H9 (cell line): ENCODE data around the gene CAMK1G. TPM values are rescaled to one million over a fixed set of nuclear protein-coding genes. Genes with fewer than 3 reads are reported as not detected.

Experiments used
- DNase-seq: peaks from one replicate; pipeline ENCODE4 v3.0.0-alpha.2; 2017
- H2AFZ ChIP-seq: one replicate; pipeline ENCODE4 v1.6.1; 2013; ENCODE audit warnings: mild to moderate bottlenecking, low read length, control low read depth, moderate library complexity
- H2AK5ac ChIP-seq: 2 replicates; pipeline ENCODE4 v1.6.1; 2013; ENCODE audit warnings: low read length, control low read depth, mixed read lengths; ENCODE audit not compliant: insufficient read length
- H2BK120ac ChIP-seq: one replicate; pipeline ENCODE4 v1.6.1; 2013; ENCODE audit warnings: low read depth, mild to moderate bottlenecking, low read length, control low read depth, inconsistent platforms; ENCODE audit not compliant: poor library complexity, severe bottlenecking
- H2BK12ac ChIP-seq: 2 replicates; pipeline ENCODE4 v1.6.1; 2013; ENCODE audit warnings: low read length, control low read depth, mixed read lengths, low read depth; ENCODE audit not compliant: insufficient read length
- H2BK15ac ChIP-seq: 2 replicates; pipeline ENCODE4 v1.6.1; 2013; ENCODE audit warnings: low read depth, low read length, control low read depth
- H2BK20ac ChIP-seq: one replicate; pipeline ENCODE4 v1.6.1; 2013; ENCODE audit warnings: low read depth, mild to moderate bottlenecking, low read length, control low read depth, inconsistent platforms; ENCODE audit not compliant: poor library complexity, severe bottlenecking
- H2BK5ac ChIP-seq: 2 replicates; pipeline ENCODE4 v1.6.1; 2013; ENCODE audit warnings: low read length, control low read depth, mixed read lengths; ENCODE audit not compliant: insufficient read length
- H3K14ac ChIP-seq: 2 replicates; pipeline ENCODE4 v1.6.1; 2013; ENCODE audit warnings: low read length, control low read depth; ENCODE audit not compliant: insufficient read depth
- H3K18ac ChIP-seq: 2 replicates; pipeline ENCODE4 v1.6.1; 2013; ENCODE audit warnings: low read depth, mild to moderate bottlenecking, mixed read lengths, low read length, control low read depth; ENCODE audit not compliant: insufficient read length
- H3K23ac ChIP-seq: 2 replicates; pipeline ENCODE4 v1.6.1; 2013; ENCODE audit warnings: low read length, control low read depth, mixed read lengths, low read depth; ENCODE audit not compliant: insufficient read length
- H3K23me2 ChIP-seq: 2 replicates; pipeline ENCODE4 v1.6.1; 2013; ENCODE audit warnings: low read depth, mild to moderate bottlenecking, mixed read lengths, low read length, control low read depth; ENCODE audit not compliant: insufficient read length, poor library complexity, severe bottlenecking
- H3K27ac ChIP-seq: 2 replicates; pipeline ENCODE4 v1.5.1; 2013; ENCODE audit warnings: low read length, control low read depth, mixed read lengths, low read depth; ENCODE audit not compliant: insufficient read length
- H3K27me3 ChIP-seq: 2 replicates; pipeline ENCODE4 v1.6.1; 2013; ENCODE audit warnings: low read length, control low read depth, inconsistent platforms; ENCODE audit not compliant: insufficient read depth
- H3K4ac ChIP-seq: 2 replicates; pipeline ENCODE4 v1.6.1; 2013; ENCODE audit warnings: low read depth, mild to moderate bottlenecking, control low read depth, inconsistent platforms, low read length, moderate library complexity
- H3K4me1 ChIP-seq: 2 replicates; pipeline ENCODE4 v1.6.1; 2013; ENCODE audit warnings: low read length, control low read depth, inconsistent platforms; ENCODE audit not compliant: insufficient read depth
- H3K4me2 ChIP-seq: 2 replicates; pipeline ENCODE4 v1.6.1; 2013; ENCODE audit warnings: low read length, control low read depth, mixed read lengths; ENCODE audit not compliant: insufficient read length, insufficient read depth
- H3K56ac ChIP-seq: 2 replicates; pipeline ENCODE4 v1.6.1; 2013; ENCODE audit warnings: low read depth, mild to moderate bottlenecking, mixed read lengths, low read length, control low read depth; ENCODE audit not compliant: insufficient read length
- H3K79me1 ChIP-seq: 2 replicates; pipeline ENCODE4 v1.6.1; 2013; ENCODE audit warnings: low read depth, mild to moderate bottlenecking, moderate library complexity, low read length, control low read depth, inconsistent platforms; ENCODE audit not compliant: insufficient read depth, poor library complexity, severe bottlenecking
- H3K79me2 ChIP-seq: 2 replicates; pipeline ENCODE4 v1.6.1; 2013; ENCODE audit warnings: low read length, control low read depth, inconsistent platforms; ENCODE audit not compliant: insufficient read depth
- H3K9ac ChIP-seq: 2 replicates; pipeline ENCODE4 v1.6.1; 2013; ENCODE audit warnings: low read length, control low read depth, mixed read lengths; ENCODE audit not compliant: insufficient read length; ENCODE audit errors: extremely low read depth
- H3K9me3 ChIP-seq: one replicate; pipeline ENCODE4 v1.6.1; 2013; ENCODE audit warnings: low read depth, low read length, inconsistent platforms; ENCODE audit not compliant: control insufficient read depth
- H3T11ph ChIP-seq: one replicate; pipeline ENCODE4 v1.6.1; 2013; ENCODE audit warnings: mild to moderate bottlenecking, low read length, control low read depth, inconsistent platforms
- H4K20me1 ChIP-seq: one replicate; pipeline ENCODE4 v1.6.1; 2013; ENCODE audit not compliant: control insufficient read depth, insufficient read length, insufficient read depth
- H4K5ac ChIP-seq: 2 replicates; pipeline ENCODE4 v1.6.1; 2013; ENCODE audit warnings: low read depth, mild to moderate bottlenecking, mixed read lengths, low read length, control low read depth; ENCODE audit not compliant: insufficient read length
- H4K8ac ChIP-seq: replicated peaks from 2 replicates; pipeline ENCODE4 v1.6.1; 2013; ENCODE audit warnings: low read length, control low read depth, mixed read lengths, low read depth; ENCODE audit not compliant: insufficient read length
- H4K91ac ChIP-seq: 2 replicates; pipeline ENCODE4 v1.6.1; 2013; ENCODE audit warnings: low read depth, mild to moderate bottlenecking, moderate library complexity, mixed read lengths, low read length, control low read depth; ENCODE audit not compliant: insufficient read length
- H3K27ac Mint-ChIP-seq, 3 experiments: 2 replicates in 2 of 3; 3 replicates in 1 of 3; pipeline ENCODE4 v1.8.0; 2020 to 2021; ENCODE audit warnings: mixed read lengths in 3 of 3, mild to moderate bottlenecking in 1 of 3, moderate library complexity in 1 of 3
- H3K27me3 Mint-ChIP-seq: 2 replicates; pipeline ENCODE4 v1.8.0; 2021; ENCODE audit warnings: low read depth, mild to moderate bottlenecking, moderate library complexity, mixed read lengths
- H3K36me3 Mint-ChIP-seq, 3 experiments: 2 replicates in 2 of 3; 3 replicates in 1 of 3; pipeline ENCODE4 v1.8.0; 2020 to 2021; ENCODE audit warnings: low read depth in 3 of 3, mixed read lengths in 3 of 3; ENCODE audit not compliant: insufficient read depth in 1 of 3
- H3K4me1 Mint-ChIP-seq, 2 experiments: 2 replicates each; pipeline ENCODE4 v1.8.0; 2020; ENCODE audit warnings: mixed read lengths in 2 of 2
- H3K4me3 Mint-ChIP-seq, 2 experiments: 2 replicates in 1 of 2; 3 replicates in 1 of 2; pipeline ENCODE4 v1.8.0; 2020 to 2021; ENCODE audit warnings: mild to moderate bottlenecking in 2 of 2, mixed read lengths in 2 of 2, moderate library complexity in 1 of 2
- H3K9me3 Mint-ChIP-seq, 2 experiments: 2 replicates in 1 of 2; 3 replicates in 1 of 2; pipeline ENCODE4 v1.8.0; 2020; ENCODE audit warnings: mild to moderate bottlenecking in 2 of 2, mixed read lengths in 2 of 2, moderate library complexity in 1 of 2
- CTCF ChIP-seq: fragments of 200-600 bp; sonication (generic); conservative IDR thresholded peaks from 3 replicates; pipeline ENCODE4 v1.8.0; 2021; ENCODE audit warnings: antibody characterized with exemption, mild to moderate bottlenecking
- WGBS: extraction: QIAGEN DNeasy Blood & Tissue Kit; methylation state at CpG from one replicate; pipeline ENCODE4 v1.1.7; 2013; ENCODE audit warnings: missing lambda C conversion rate, low lambda C conversion rate, mixed read lengths; ENCODE audit not compliant: insufficient read length; ENCODE audit errors: extremely low coverage; 5-methylcytosine and 5-hydroxymethylcytosine counted together
- total RNA-seq: library from RNA; stranded (reverse); gene quantifications from 2 replicates; pipeline ENCODE4 v1.2.1, GENCODE V29; 2021

The CAMK1G gene
- total RNA-seq, 1 experiment from 2014 or later = 0.28 TPM

- Histone ChIP-seq H3K27me3 (peaks cover 4% of the 10 kb centered on the region; the same call in 1 of the 2 replicates), H4K5ac (no peak overlapping the region), H4K91ac (no peak overlapping the region), H2BK20ac (no peak overlapping the region), H3K23me2 (no peaks in the 10 kb centered on the region), H2BK5ac (no peak overlapping the region), H3K4ac (no peak overlapping the region), H3T11ph (no peak overlapping the region), H2AK5ac (no peak overlapping the region), H3K27ac (no peak overlapping the region), H2BK120ac (no peak overlapping the region), H2BK15ac (no peak overlapping the region), H3K9ac (no peak overlapping the region), H4K20me1 (no peaks in the 10 kb centered on the region), H3K79me1 (no peaks in the 10 kb centered on the region), H3K4me2 (peak overlapping the region; percentile 40), H3K14ac (no peak overlapping the region), H2BK12ac (no peak overlapping the region), H3K4me1 (no peaks in the 10 kb centered on the region), H3K9me3 (no peaks in the 10 kb centered on the region), H3K79me2 (no peaks in the 10 kb centered on the region), H3K18ac (no peak overlapping the region), H3K23ac (no peak overlapping the region), H2AFZ (no peak overlapping the region), H4K8ac (no peak overlapping the region), H3K56ac (no peak overlapping the region)
- peaks cover 21% of the 10 kb centered on the region for H3K27me3 Mint-ChIP-seq
- no peak for DNase-seq
- H3K4me3 Mint-ChIP-seq = no peak overlapping the region
- no peaks in the 10 kb centered on the region for H3K36me3 Mint-ChIP-seq
- peaks cover 11 to 22% of the 10 kb centered on the region in 2 experiments for H3K4me1 Mint-ChIP-seq
- peaks cover 2 to 3% of the 10 kb centered on the region in 2 experiments; a peak in 2 of 5 replicates for H3K9me3 Mint-ChIP-seq
- H3K27ac Mint-ChIP-seq = no peak overlapping the region
- WGBS = no CpG with 5 or more reads among the region's 4 CpGs
- TF ChIP-seq CTCF = no peak
Measured at GRCh38 chr1:209586221-209586740, 2.8 kb downstream of the CAMK1G start.
